Common myeloid progenitor, CD34-positive (primary cell): Measurements from ENCODE around the gene SDHB.

Experiments
- CTCF ChIA-PET: fragments of 350-600 bp; sonication (Branson Sonifier 250); formaldehyde crosslinking; loops from one replicate; lab custom pipeline; 2021; ENCODE audit warnings: antibody characterized with exemption; lab: Charles Lee
- POLR2A ChIA-PET: fragments of 350-600 bp; sonication (Branson Sonifier 250); formaldehyde crosslinking; loops from one replicate; lab custom pipeline; 2021; ENCODE audit warnings: antibody characterized with exemption; lab: Charles Lee
- DNase-seq, 3 donors: peaks; one replicate each; pipeline versions ENCODE4 v3.0.0 to v3.0.0-alpha.2; 2013
- H3K27ac ChIP-seq, 2 experiments: 1 replicate in 1 of 2; 2 replicates in 1 of 2; pipeline ENCODE4 v1.7.0; 2013; ENCODE audit warnings: inconsistent platforms in 2 of 2, low read length in 2 of 2, mild to moderate bottlenecking in 2 of 2, low read depth in 1 of 2, moderate library complexity in 1 of 2; ENCODE audit not compliant: severe bottlenecking in 2 of 2, insufficient read depth in 1 of 2, poor library complexity in 1 of 2
- H3K27me3 ChIP-seq, 5 experiments: replicated peaks in 2 of 5; 1 replicate in 3 of 5; 2 replicates in 2 of 5; pipeline versions ENCODE4 v1.6.1 to v1.7.0; 2013; ENCODE audit warnings: low read length in 4 of 5, mild to moderate bottlenecking in 2 of 5, moderate library complexity in 2 of 5, inconsistent platforms in 1 of 5; ENCODE audit not compliant: insufficient read depth in 5 of 5, control insufficient read depth in 4 of 5
- H3K36me3 ChIP-seq, 4 experiments: 1 replicate in 2 of 4; 2 replicates in 2 of 4; pipeline versions ENCODE4 v1.6.1 to v1.7.0; 2013; ENCODE audit warnings: low read length in 3 of 4, control low read depth in 1 of 4, mild to moderate bottlenecking in 1 of 4; ENCODE audit not compliant: control insufficient read depth in 4 of 4, insufficient read depth in 4 of 4
- H3K4me1 ChIP-seq, 4 experiments: 1 replicate in 3 of 4; 2 replicates in 1 of 4; pipeline versions ENCODE4 v1.6.1 to v1.7.1; 2013; ENCODE audit warnings: low read length in 3 of 4, mild to moderate bottlenecking in 3 of 4, control low read depth in 1 of 4, inconsistent platforms in 1 of 4, moderate library complexity in 1 of 4; ENCODE audit not compliant: control insufficient read depth in 4 of 4, insufficient read depth in 4 of 4; ENCODE audit errors: control extremely low read depth in 1 of 4
- H3K4me3 ChIP-seq, 7 experiments: 1 replicate in 4 of 7; 2 replicates in 3 of 7; pipeline versions ENCODE4 v1.5.1 to v1.7.0; 2013; ENCODE audit warnings: mild to moderate bottlenecking in 7 of 7, low read length in 6 of 7, moderate library complexity in 6 of 7, inconsistent platforms in 2 of 7, low read depth in 2 of 7, control low read depth in 1 of 7; ENCODE audit not compliant: insufficient read depth in 4 of 7, control insufficient read depth in 1 of 7; ENCODE audit errors: extremely low read depth in 1 of 7
- H3K9me3 ChIP-seq, 5 experiments: 1 replicate in 4 of 5; 2 replicates in 1 of 5; pipeline versions ENCODE4 v1.6.1 to v1.7.1; 2013; ENCODE audit warnings: low read length in 4 of 5, mild to moderate bottlenecking in 2 of 5, inconsistent platforms in 1 of 5, low read depth in 1 of 5, moderate library complexity in 1 of 5; ENCODE audit not compliant: control insufficient read depth in 4 of 5, insufficient read depth in 2 of 5; ENCODE audit errors: control extremely low read depth in 1 of 5
- WGBS: methylation state at CpG from one replicate; pipeline ENCODE4 v1.1.5; 2013; ENCODE audit not compliant: insufficient coverage; 5-methylcytosine and 5-hydroxymethylcytosine counted together

SDHB gene

DNA sequence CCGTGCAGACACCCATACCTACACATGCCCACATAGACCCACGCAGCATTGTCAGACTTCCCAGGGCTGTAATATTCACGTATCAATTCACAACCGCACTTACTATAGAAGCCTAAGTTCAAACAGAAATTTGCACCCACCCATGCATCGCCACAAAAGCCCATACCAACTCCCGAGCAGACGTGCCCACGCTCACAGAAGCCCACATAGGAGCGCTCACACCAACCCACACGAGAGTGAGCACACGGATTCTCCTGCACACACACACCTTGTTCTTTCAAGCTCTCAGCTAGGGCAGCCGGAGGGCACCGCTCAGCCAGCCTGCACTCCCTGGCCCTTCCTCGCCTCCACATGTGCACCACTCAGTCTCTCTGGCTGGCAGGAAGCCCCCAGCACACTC lies 78.0 kb downstream of the SDHB start:
- H3K9me3 ChIP-seq: no peaks in the 10 kb centered on the region
- 98% methylated on average over 13 of the region's 14 CpGs for whole genome bisulfite sequencing
- CTCF ChIA-PET: interaction anchor here (1.4 to 1.5 kb wide), 3 partner anchors 9 to 15 kb away, joined by 3 to 4 read pairs (median 4); no protein-coding TSS in a partner anchor
- H3K4me3 ChIP-seq: no peak overlapping the region
- H3K4me1 ChIP-seq: peaks cover 0 to 27% (median 22%) of the 10 kb centered on the region in 4 experiments
- no peak overlapping the region for H3K27ac ChIP-seq
- no peak for DNase-seq
- H3K27me3 ChIP-seq: peaks cover 0 to 7% (median 2%) of the 10 kb centered on the region in 5 experiments
- POLR2A ChIA-PET: no interaction called here
- peaks cover 0 to 5% (median 0%) of the 10 kb centered on the region in 4 experiments for H3K36me3 ChIP-seq

DNA sequence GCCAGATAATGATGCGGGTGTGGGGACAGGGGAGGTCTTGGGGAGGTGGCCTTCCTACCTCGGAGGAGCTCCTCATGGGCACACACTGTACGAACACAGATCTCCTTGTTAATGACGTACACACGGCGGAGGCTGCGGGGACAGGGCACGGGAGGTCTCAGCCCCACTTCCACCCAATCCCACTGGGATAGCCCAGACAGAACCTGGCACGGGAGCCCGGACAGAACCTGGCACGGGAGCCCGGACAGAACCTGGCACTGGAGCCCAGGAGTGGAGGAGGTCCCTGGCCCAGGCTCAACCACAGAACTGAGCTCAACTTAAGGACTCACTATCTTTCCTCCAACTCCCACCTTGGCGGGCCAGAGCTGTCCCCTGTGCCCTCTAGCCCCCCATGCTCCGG lies 78.6 kb downstream of the SDHB start:
- H3K27ac ChIP-seq: no peak overlapping the region
- no peak overlapping the region for H3K4me3 ChIP-seq
- POLR2A ChIA-PET: no interaction called here
- no peak for DNase-seq
- H3K9me3 ChIP-seq: no peaks in the 10 kb centered on the region
- peaks cover 0 to 3% (median 0%) of the 10 kb centered on the region in 5 experiments for H3K27me3 ChIP-seq
- peaks cover 0 to 11% (median 0%) of the 10 kb centered on the region in 4 experiments for H3K36me3 ChIP-seq
- CTCF ChIA-PET: interaction anchor here (1.4 to 1.5 kb wide), 3 partner anchors 8 to 15 kb away, joined by 3 to 4 read pairs (median 4); no protein-coding TSS in a partner anchor
- peaks cover 0 to 23% (median 20%) of the 10 kb centered on the region in 4 experiments for H3K4me1 ChIP-seq
- WGBS: 97% methylated on average over 12 of the region's 14 CpGs

DNA sequence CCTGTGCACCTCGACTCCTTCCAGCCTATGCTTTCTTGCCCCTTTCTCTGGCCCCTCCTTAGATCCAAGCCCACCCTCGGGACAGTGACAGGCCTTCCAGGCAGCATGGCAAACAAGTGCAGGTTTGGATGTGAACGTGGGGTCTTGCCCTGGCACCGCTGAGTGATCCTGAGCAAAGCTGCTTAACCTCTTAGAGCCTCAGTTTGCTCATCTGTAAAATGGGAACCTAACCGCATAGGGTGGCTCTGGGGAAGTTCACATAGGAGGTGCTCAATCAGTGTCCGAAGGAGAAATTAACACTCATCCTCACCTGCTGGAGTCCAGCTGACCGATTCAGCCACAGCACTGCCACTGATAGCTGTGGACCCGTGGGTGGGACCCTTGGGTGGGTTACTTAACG lies 80.6 kb downstream of the SDHB start:
- WGBS: 98% methylated on average over 9 of the region's 9 CpGs
- Histone ChIP-seq H3K36me3 (peaks cover 0 to 18% (median 2%) of the 10 kb centered on the region in 4 experiments), H3K4me3 (no peak overlapping the region), H3K27ac (no peak overlapping the region), H3K9me3 (no peaks in the 10 kb centered on the region), H3K4me1 (peaks cover 0 to 3% (median 2%) of the 10 kb centered on the region in 4 experiments), H3K27me3 (no peaks in the 10 kb centered on the region)
- no peak for DNase-seq
- POLR2A ChIA-PET: no interaction called here
- CTCF ChIA-PET: no interaction called here

DNA sequence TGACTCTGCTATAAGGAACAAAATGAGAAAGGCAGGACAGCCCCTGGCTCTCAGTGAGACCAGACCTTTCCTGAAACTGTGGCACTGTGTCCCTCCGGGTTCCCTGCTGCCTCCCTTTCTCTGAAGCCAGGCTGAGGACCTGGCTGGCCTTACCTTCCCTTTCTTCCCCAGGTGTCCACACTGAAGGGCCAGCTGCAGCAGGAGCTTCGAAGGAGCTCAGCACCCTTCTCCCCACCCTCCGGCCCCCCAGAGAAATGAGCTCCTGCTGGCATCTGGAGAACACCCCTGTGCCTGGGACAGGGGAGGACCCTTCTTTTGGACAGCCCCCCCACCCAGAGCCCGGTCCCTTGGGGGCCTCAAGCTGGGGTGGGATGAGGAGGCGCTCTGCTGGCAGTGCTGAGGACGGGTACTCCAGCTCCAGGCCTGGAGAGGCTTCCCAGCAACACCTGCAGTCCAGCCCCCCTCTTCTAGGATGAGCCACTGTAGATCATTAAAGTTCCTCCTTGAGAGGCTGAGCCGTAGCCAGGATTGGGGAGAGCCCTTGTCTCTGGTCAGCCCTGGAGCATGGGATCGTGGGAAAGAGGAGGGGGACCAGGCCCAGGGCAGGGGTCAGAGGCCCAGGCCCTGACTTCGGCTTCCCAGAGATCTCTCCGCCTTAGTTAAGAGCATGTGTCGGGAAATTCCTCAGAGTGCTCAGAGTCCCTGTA lies 81.5 kb downstream of the SDHB start:
- POLR2A ChIA-PET: no interaction called here
- 94% methylated on average over 6 of the region's 11 CpGs for WGBS
- CTCF ChIA-PET: interaction anchor here (0.6 kb wide), 1 partner anchor 12 kb away, joined by 3 read pairs; no protein-coding TSS in a partner anchor
- Histone ChIP-seq H3K36me3 (peaks cover 0 to 21% (median 4%) of the 10 kb centered on the region in 4 experiments), H3K9me3 (no peaks in the 10 kb centered on the region), H3K4me1 (peaks cover 0 to 4% (median 2%) of the 10 kb centered on the region in 4 experiments), H3K27ac (no peak overlapping the region), H3K27me3 (no peaks in the 10 kb centered on the region), H3K4me3 (no peak overlapping the region)
- no peak for DNase-seq

- 96% methylated on average over 22 of the region's 28 CpGs for WGBS
- Histone ChIP-seq H3K27ac (no peak overlapping the region), H3K36me3 (peaks cover under 1 to 21% (median 4%) of the 10 kb centered on the region in 4 experiments), H3K27me3 (no peaks in the 10 kb centered on the region), H3K9me3 (no peaks in the 10 kb centered on the region), H3K4me3 (no peak overlapping the region), H3K4me1 (peaks cover 0 to 11% (median 2%) of the 10 kb centered on the region in 4 experiments)
- DNase-seq: no peak
- CTCF ChIA-PET: interaction anchor here (1.2 kb wide), 1 partner anchor 11 kb away, joined by 3 read pairs; no protein-coding TSS in a partner anchor
- POLR2A ChIA-PET: no interaction called here
Observed at GRCh38 chr1:16971341-16972188, 82.3 kb downstream of the SDHB start.

GRCh38 chr1:16970132-16970910 lies 83.5 kb downstream of the SDHB start:
- H3K4me3 ChIP-seq: no peak overlapping the region
- H3K36me3 ChIP-seq: peaks cover 2 to 30% (median 6%) of the 10 kb centered on the region in 4 experiments
- H3K27me3 ChIP-seq: no peaks in the 10 kb centered on the region
- no peaks in the 10 kb centered on the region for H3K9me3 ChIP-seq
- no peak for DNase-seq
- no peak overlapping the region for H3K27ac ChIP-seq
- WGBS: 92% methylated on average over 23 of the region's 28 CpGs
- peaks cover 0 to 15% (median 2%) of the 10 kb centered on the region in 4 experiments for H3K4me1 ChIP-seq
- ChIA-PET CTCF (interaction anchor here (0.7 to 1.2 kb wide), 2 partner anchors 10 to 52 kb away, joined by 3 read pairs; no protein-coding TSS in a partner anchor), POLR2A (no interaction called here)
